SK-N-SH treated with all-trans-retinoic acid at 6 μM for 48 hours (cell line): ENCODE results near the gene AGT.

Source experiments
- CSDC2 ChIP-seq: fragments of 250-450 bp; sonication (Bioruptor Pico); IDR thresholded peaks from 2 replicates; pipeline ENCODE4 v1.5.0; 2020; ENCODE audit warnings: mild to moderate bottlenecking, moderate library complexity
- GLIS3 ChIP-seq: fragments of 250-450 bp; sonication (Bioruptor Pico); IDR thresholded peaks from 2 replicates; pipeline ENCODE4 v1.5.0; 2020; ENCODE audit warnings: mild to moderate bottlenecking, moderate library complexity
- ISL1 ChIP-seq: fragments of 250-450 bp; sonication (Bioruptor Pico); IDR thresholded peaks from 2 replicates; pipeline ENCODE4 v2.1.2; 2022; ENCODE audit warnings: mild to moderate bottlenecking, moderate library complexity
- OSR1 ChIP-seq: fragments of 250-450 bp; sonication (Bioruptor Pico); IDR thresholded peaks from 2 replicates; pipeline ENCODE4 v1.8.0; 2022; ENCODE audit warnings: moderate library complexity, mild to moderate bottlenecking, inconsistent platforms
- RARB ChIP-seq: fragments of 250-450 bp; sonication (Bioruptor Pico); IDR thresholded peaks from 2 replicates; pipeline ENCODE4 v1.8.0; 2021; ENCODE audit warnings: mild to moderate bottlenecking, moderate library complexity
- TCF4 ChIP-seq: fragments of 250-450 bp; sonication (Bioruptor Pico); IDR thresholded peaks from 2 replicates; pipeline ENCODE4 v1.8.0; 2021; ENCODE audit warnings: mild to moderate bottlenecking, moderate library complexity, borderline replicate concordance
- ZFP30 ChIP-seq: fragments of 450-650 bp; formaldehyde crosslinking; IDR thresholded peaks from 2 replicates; pipeline ENCODE4 v1.5.0; 2022; ENCODE audit warnings: mild to moderate bottlenecking, moderate library complexity
- ZNF8 ChIP-seq: fragments of 450-650 bp; formaldehyde crosslinking; IDR thresholded peaks from 2 replicates; pipeline ENCODE4 v1.5.0; 2020; ENCODE audit warnings: mild to moderate bottlenecking, moderate library complexity
- TF ChIP-seq, protein P1 (sequence below): fragments of 250-450 bp; sonication (Bioruptor Pico); IDR thresholded peaks from 2 replicates; pipeline ENCODE4 v1.5.0; 2020; ENCODE audit warnings: mild to moderate bottlenecking, moderate library complexity
- TF ChIP-seq, protein P2 (sequence below): fragments of 250-450 bp; sonication (Bioruptor Pico); IDR thresholded peaks from 2 replicates; pipeline ENCODE4 v1.8.0; 2020; ENCODE audit warnings: mild to moderate bottlenecking, moderate library complexity, borderline replicate concordance

DNA sequence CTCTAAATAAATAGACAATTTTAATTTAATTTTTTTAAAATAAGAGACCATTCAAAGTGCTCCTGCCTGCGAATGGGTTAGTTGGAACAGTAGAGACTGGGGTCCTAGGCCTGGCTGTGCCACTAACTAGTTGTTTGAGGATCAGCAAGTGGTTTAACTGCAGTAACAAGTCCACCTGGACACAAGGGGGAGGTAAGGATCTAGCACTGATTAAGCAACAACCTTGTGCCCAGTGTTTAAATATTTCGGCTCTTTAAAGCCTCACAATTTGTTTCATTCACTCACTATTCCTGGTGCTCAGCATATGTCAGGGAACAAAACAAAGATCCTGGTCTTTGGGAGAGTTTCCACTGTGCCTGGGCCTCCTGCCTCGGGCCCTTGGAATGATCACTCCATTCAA is 1.6 kb upstream of the AGT start:
- TF ChIP-seq ISL1 (CRISPR knock-in tag) = no peak
- TF ChIP-seq, protein P1, sequence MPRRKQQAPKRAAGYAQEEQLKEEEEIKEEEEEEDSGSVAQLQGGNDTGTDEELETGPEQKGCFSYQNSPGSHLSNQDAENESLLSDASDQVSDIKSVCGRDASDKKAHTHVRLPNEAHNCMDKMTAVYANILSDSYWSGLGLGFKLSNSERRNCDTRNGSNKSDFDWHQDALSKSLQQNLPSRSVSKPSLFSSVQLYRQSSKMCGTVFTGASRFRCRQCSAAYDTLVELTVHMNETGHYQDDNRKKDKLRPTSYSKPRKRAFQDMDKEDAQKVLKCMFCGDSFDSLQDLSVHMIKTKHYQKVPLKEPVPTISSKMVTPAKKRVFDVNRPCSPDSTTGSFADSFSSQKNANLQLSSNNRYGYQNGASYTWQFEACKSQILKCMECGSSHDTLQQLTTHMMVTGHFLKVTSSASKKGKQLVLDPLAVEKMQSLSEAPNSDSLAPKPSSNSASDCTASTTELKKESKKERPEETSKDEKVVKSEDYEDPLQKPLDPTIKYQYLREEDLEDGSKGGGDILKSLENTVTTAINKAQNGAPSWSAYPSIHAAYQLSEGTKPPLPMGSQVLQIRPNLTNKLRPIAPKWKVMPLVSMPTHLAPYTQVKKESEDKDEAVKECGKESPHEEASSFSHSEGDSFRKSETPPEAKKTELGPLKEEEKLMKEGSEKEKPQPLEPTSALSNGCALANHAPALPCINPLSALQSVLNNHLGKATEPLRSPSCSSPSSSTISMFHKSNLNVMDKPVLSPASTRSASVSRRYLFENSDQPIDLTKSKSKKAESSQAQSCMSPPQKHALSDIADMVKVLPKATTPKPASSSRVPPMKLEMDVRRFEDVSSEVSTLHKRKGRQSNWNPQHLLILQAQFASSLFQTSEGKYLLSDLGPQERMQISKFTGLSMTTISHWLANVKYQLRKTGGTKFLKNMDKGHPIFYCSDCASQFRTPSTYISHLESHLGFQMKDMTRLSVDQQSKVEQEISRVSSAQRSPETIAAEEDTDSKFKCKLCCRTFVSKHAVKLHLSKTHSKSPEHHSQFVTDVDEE (CRISPR knock-in tag) = no peak
- TF ChIP-seq, protein P2, sequence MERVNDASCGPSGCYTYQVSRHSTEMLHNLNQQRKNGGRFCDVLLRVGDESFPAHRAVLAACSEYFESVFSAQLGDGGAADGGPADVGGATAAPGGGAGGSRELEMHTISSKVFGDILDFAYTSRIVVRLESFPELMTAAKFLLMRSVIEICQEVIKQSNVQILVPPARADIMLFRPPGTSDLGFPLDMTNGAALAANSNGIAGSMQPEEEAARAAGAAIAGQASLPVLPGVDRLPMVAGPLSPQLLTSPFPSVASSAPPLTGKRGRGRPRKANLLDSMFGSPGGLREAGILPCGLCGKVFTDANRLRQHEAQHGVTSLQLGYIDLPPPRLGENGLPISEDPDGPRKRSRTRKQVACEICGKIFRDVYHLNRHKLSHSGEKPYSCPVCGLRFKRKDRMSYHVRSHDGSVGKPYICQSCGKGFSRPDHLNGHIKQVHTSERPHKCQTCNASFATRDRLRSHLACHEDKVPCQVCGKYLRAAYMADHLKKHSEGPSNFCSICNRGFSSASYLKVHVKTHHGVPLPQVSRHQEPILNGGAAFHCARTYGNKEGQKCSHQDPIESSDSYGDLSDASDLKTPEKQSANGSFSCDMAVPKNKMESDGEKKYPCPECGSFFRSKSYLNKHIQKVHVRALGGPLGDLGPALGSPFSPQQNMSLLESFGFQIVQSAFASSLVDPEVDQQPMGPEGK (CRISPR knock-in tag) = no peak
- TF ChIP-seq RARB = no peak
- TF ChIP-seq CSDC2 (CRISPR knock-in tag) = no peak
- TF ChIP-seq ZFP30 (CRISPR knock-in tag) = no peak
- TF ChIP-seq GLIS3 (CRISPR knock-in tag) = no peak
- TF ChIP-seq OSR1 (CRISPR knock-in tag) = no peak
- no peak for TF ChIP-seq ZNF8 (CRISPR knock-in tag)
- TF ChIP-seq TCF4 (CRISPR knock-in tag) = no peak
